WTC11 (cell line): ENCODE results near the gene KISS1R. TPM values are rescaled to one million over a fixed set of nuclear protein-coding genes. Genes with fewer than 3 reads are reported as not detected.
A peak's percentile ranks its signal among the peaks of the same experiment; 100 is the strongest.

Source experiments
- ATAC-seq: fragments of 200-7000 bp; cut with Tn5 transposase; 2 replicates; pipeline ENCODE4 v1.10.0; 2021; ENCODE audit warnings: mild to moderate bottlenecking, moderate library complexity
- CTCF ChIA-PET: fragments of 300-600 bp; sonication (Branson Sonifier 250); formaldehyde crosslinking; loops from one replicate; lab custom pipeline; 2021; ENCODE audit warnings: antibody characterized with exemption; lab: Charles Lee
- POLR2A ChIA-PET: fragments of 350-600 bp; sonication (Branson Sonifier 250); formaldehyde crosslinking; loops from one replicate; lab custom pipeline; 2021; ENCODE audit warnings: antibody characterized with exemption; lab: Charles Lee
- DNase-seq: peaks from one replicate; pipeline ENCODE4 v3.0.0; 2021; ENCODE audit warnings: low spot score
- H3K27ac Mint-ChIP-seq: 2 replicates; pipeline ENCODE4 v1.8.0; 2021; ENCODE audit warnings: mixed read lengths
- H3K27me3 Mint-ChIP-seq: 2 replicates; pipeline ENCODE4 v1.8.0; 2021; ENCODE audit warnings: low read depth, mild to moderate bottlenecking, moderate library complexity, mixed read lengths
- H3K36me3 Mint-ChIP-seq: 2 replicates; pipeline ENCODE4 v1.8.0; 2021; ENCODE audit warnings: mixed read lengths
- H3K4me1 Mint-ChIP-seq: 2 replicates; pipeline ENCODE4 v1.8.0; 2022; ENCODE audit warnings: mixed read lengths
- H3K4me3 Mint-ChIP-seq: 2 replicates; pipeline ENCODE4 v1.8.0; 2021; ENCODE audit warnings: mild to moderate bottlenecking, moderate library complexity, mixed read lengths
- H3K9me3 Mint-ChIP-seq: 2 replicates; pipeline ENCODE4 v1.8.0; 2021; ENCODE audit warnings: mixed read lengths
- ARID4B ChIP-seq: sonication (generic); formaldehyde crosslinking; IDR thresholded peaks from 2 replicates; pipeline ENCODE4 v1.8.0; 2023; ENCODE audit warnings: missing genetic modification reagents, mild to moderate bottlenecking, borderline replicate concordance
- ATF1 ChIP-seq: sonication (generic); formaldehyde crosslinking; IDR thresholded peaks from 2 replicates; pipeline ENCODE4 v1.8.1; 2023; ENCODE audit warnings: mild to moderate bottlenecking, moderate library complexity, missing genetic modification reagents
- ATF2 ChIP-seq: sonication (generic); formaldehyde crosslinking; IDR thresholded peaks from 2 replicates; pipeline ENCODE4 v1.8.1; 2022; ENCODE audit warnings: low read depth, missing genetic modification reagents, borderline replicate concordance
- CREM ChIP-seq: sonication (generic); formaldehyde crosslinking; IDR thresholded peaks from 2 replicates; pipeline ENCODE4 v1.8.1; 2022; ENCODE audit warnings: mild to moderate bottlenecking, missing genetic modification reagents, moderate library complexity
- GABPB1 ChIP-seq: sonication (generic); formaldehyde crosslinking; IDR thresholded peaks from 2 replicates; pipeline ENCODE4 v1.8.1; 2023; ENCODE audit warnings: mild to moderate bottlenecking, missing genetic modification reagents
- GTF2I ChIP-seq: fragments of 250-450 bp; sonication (Bioruptor Pico); conservative IDR thresholded peaks from 2 replicates; pipeline ENCODE4 v1.4.0; 2021; ENCODE audit warnings: mild to moderate bottlenecking
- NR2C2 ChIP-seq: sonication (generic); formaldehyde crosslinking; IDR thresholded peaks from 2 replicates; pipeline ENCODE4 v1.8.0; 2022; ENCODE audit warnings: mild to moderate bottlenecking, missing genetic modification reagents
- PREB ChIP-seq: sonication (generic); formaldehyde crosslinking; IDR thresholded peaks from 2 replicates; pipeline ENCODE4 v1.8.1; 2022; ENCODE audit warnings: mild to moderate bottlenecking, missing genetic modification reagents, moderate library complexity, borderline replicate concordance
- SP1 ChIP-seq: sonication (generic); formaldehyde crosslinking; conservative IDR thresholded peaks from 2 replicates; pipeline ENCODE4 v1.8.1; 2022; ENCODE audit warnings: missing genetic modification reagents
- STAT6 ChIP-seq: sonication (generic); formaldehyde crosslinking; conservative IDR thresholded peaks from 2 replicates; pipeline ENCODE4 v1.8.1; 2023; ENCODE audit warnings: mild to moderate bottlenecking, low read depth, missing genetic modification reagents, moderate library complexity
- ZBTB21 ChIP-seq: sonication (generic); formaldehyde crosslinking; IDR thresholded peaks from 2 replicates; pipeline ENCODE4 v1.8.1; 2023; ENCODE audit warnings: mild to moderate bottlenecking, missing genetic modification reagents, borderline replicate concordance
- ZNF317 ChIP-seq: sonication (generic); formaldehyde crosslinking; IDR thresholded peaks from 2 replicates; pipeline ENCODE4 v1.8.1; 2023; ENCODE audit warnings: low read depth, mild to moderate bottlenecking, moderate library complexity, missing genetic modification reagents, borderline replicate concordance
- ZNF396 ChIP-seq: fragments of 250-450 bp; sonication (Bioruptor Pico); IDR thresholded peaks from 2 replicates; pipeline ENCODE4 v1.8.0; 2021; ENCODE audit warnings: mild to moderate bottlenecking, moderate library complexity, borderline replicate concordance
- total RNA-seq: library from RNA; stranded (reverse); gene quantifications from 3 replicates; pipeline ENCODE4 v1.2.3, GENCODE V29; 2021
- TF ChIP-seq, protein P1 (sequence below): sonication (generic); formaldehyde crosslinking; IDR thresholded peaks from 2 replicates; pipeline ENCODE4 v1.8.0; 2022; ENCODE audit warnings: mild to moderate bottlenecking, missing genetic modification reagents
- TF ChIP-seq, protein P2 (sequence below): sonication (generic); formaldehyde crosslinking; IDR thresholded peaks from 2 replicates; pipeline ENCODE4 v1.8.1; 2023; ENCODE audit warnings: mild to moderate bottlenecking, missing genetic modification reagents, borderline replicate concordance
- TF ChIP-seq, protein P3 (sequence below): fragments of 250-450 bp; sonication (Bioruptor Pico); IDR thresholded peaks from 2 replicates; pipeline ENCODE4 v1.9.0; 2021; ENCODE audit warnings: moderate library complexity, mild to moderate bottlenecking, inconsistent platforms, borderline replicate concordance

Gene KISS1R
- total RNA-seq, 1 experiment from 2014 or later, result 2.9 TPM

GRCh38 chr19:926589-927350 is 9.6 kb downstream of the KISS1R start:
- H3K4me1 Mint-ChIP-seq, result peaks cover 15% of the 10 kb centered on the region
- H3K9me3 Mint-ChIP-seq, result no peaks in the 10 kb centered on the region
- H3K27ac Mint-ChIP-seq, result no peak overlapping the region
- ATAC-seq (peak; percentile 5; the same call in 1 of the 2 replicates), DNase-seq (peak; percentile 46)
- CTCF ChIA-PET, result no interaction called here
- peaks cover 8% of the 10 kb centered on the region for H3K27me3 Mint-ChIP-seq
- TF ChIP-seq, protein P1, sequence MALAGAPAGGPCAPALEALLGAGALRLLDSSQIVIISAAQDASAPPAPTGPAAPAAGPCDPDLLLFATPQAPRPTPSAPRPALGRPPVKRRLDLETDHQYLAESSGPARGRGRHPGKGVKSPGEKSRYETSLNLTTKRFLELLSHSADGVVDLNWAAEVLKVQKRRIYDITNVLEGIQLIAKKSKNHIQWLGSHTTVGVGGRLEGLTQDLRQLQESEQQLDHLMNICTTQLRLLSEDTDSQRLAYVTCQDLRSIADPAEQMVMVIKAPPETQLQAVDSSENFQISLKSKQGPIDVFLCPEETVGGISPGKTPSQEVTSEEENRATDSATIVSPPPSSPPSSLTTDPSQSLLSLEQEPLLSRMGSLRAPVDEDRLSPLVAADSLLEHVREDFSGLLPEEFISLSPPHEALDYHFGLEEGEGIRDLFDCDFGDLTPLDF, result no peak
- no peak for TF ChIP-seq GTF2I (CRISPR knock-in tag)
- no peak for TF ChIP-seq PREB (CRISPR knock-in tag)
- TF ChIP-seq GABPB1 (CRISPR knock-in tag), result no peak
- TF ChIP-seq STAT6 (CRISPR knock-in tag), result no peak
- TF ChIP-seq, protein P2, sequence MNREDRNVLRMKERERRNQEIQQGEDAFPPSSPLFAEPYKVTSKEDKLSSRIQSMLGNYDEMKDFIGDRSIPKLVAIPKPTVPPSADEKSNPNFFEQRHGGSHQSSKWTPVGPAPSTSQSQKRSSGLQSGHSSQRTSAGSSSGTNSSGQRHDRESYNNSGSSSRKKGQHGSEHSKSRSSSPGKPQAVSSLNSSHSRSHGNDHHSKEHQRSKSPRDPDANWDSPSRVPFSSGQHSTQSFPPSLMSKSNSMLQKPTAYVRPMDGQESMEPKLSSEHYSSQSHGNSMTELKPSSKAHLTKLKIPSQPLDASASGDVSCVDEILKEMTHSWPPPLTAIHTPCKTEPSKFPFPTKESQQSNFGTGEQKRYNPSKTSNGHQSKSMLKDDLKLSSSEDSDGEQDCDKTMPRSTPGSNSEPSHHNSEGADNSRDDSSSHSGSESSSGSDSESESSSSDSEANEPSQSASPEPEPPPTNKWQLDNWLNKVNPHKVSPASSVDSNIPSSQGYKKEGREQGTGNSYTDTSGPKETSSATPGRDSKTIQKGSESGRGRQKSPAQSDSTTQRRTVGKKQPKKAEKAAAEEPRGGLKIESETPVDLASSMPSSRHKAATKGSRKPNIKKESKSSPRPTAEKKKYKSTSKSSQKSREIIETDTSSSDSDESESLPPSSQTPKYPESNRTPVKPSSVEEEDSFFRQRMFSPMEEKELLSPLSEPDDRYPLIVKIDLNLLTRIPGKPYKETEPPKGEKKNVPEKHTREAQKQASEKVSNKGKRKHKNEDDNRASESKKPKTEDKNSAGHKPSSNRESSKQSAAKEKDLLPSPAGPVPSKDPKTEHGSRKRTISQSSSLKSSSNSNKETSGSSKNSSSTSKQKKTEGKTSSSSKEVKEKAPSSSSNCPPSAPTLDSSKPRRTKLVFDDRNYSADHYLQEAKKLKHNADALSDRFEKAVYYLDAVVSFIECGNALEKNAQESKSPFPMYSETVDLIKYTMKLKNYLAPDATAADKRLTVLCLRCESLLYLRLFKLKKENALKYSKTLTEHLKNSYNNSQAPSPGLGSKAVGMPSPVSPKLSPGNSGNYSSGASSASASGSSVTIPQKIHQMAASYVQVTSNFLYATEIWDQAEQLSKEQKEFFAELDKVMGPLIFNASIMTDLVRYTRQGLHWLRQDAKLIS (CRISPR knock-in tag), result no peak
- no peak for TF ChIP-seq ATF2 (CRISPR knock-in tag)
- no peak for TF ChIP-seq ZNF317 (CRISPR knock-in tag)
- no peak for TF ChIP-seq ZNF396 (CRISPR knock-in tag)
- no peak for TF ChIP-seq CREM (CRISPR knock-in tag)
- no peak for TF ChIP-seq ATF1
- TF ChIP-seq NR2C2, result no peak
- H3K4me3 Mint-ChIP-seq, result peak overlapping the region; percentile 75
- H3K36me3 Mint-ChIP-seq, result peaks cover 11% of the 10 kb centered on the region
- POLR2A ChIA-PET, result interaction anchor here (0.6 to 1.2 kb wide), 2 partner anchors 54 to 57 kb away, joined by 4 read pairs; partner anchors contain the start of gene WDR18

GRCh38 chr19:927351-927779 is 10.2 kb downstream of the KISS1R start:
- ChIA-PET CTCF (no interaction called here), POLR2A (interaction anchor here (0.6 to 1.2 kb wide), 2 partner anchors 55 to 56 kb away, joined by 4 read pairs; partner anchors contain the start of gene WDR18)
- H3K27ac Mint-ChIP-seq, result no peak overlapping the region
- peak overlapping the region; percentile 75 for H3K4me3 Mint-ChIP-seq
- ATAC-seq (peak; percentile 1; the same call in 1 of the 2 replicates), DNase-seq (peak; percentile 67)
- peaks cover 2% of the 10 kb centered on the region for H3K27me3 Mint-ChIP-seq
- H3K4me1 Mint-ChIP-seq, result peaks cover 16% of the 10 kb centered on the region
- H3K36me3 Mint-ChIP-seq, result peaks cover 11% of the 10 kb centered on the region
- H3K9me3 Mint-ChIP-seq, result no peaks in the 10 kb centered on the region
- TF ChIP-seq ARID4B (CRISPR knock-in tag) (no peak), GTF2I (CRISPR knock-in tag) (no peak), SP1 (CRISPR knock-in tag) (0 out of 2 replicates have a peak, but pooled peaks have one; percentile 15), ZBTB21 (CRISPR knock-in tag) (no peak)
- TF ChIP-seq, protein P3, sequence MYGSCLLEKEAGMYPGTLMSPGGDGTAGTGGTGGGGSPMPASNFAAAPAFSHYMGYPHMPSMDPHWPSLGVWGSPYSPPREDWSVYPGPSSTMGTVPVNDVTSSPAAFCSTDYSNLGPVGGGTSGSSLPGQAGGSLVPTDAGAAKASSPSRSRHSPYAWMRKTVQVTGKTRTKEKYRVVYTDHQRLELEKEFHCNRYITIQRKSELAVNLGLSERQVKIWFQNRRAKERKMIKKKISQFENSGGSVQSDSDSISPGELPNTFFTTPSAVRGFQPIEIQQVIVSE, result no peak
